Measurements from ENCODE around the gene MT4. TPM values are rescaled to one million over a fixed set of nuclear protein-coding genes. Genes with fewer than 3 reads are reported as not detected.

The MT4 gene
- total RNA-seq, 4 donors from 2014 or later, result not detected

DNA sequence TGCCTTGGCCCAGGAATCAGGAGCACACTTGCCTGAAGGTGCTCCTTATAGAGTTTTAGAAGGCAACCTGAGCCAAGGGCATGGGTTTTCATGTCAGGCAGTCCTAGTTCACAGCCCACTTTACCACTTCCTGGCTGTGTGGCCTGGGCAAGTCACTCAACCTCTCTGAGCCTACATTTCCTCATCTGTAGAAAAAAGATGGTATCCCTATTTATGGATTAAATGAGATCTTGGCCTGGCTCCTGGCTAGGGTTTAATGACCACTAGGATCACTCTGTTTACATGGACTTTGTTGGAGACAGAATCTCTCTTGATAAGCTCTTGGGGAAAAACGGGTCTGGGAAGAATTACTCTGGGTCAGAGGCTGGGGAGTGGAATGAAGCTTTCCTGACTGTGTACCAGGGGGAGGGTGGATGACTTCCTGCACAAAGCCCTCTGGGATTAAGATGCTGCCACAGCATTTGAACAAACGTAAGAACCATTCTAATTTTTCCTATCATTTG is 45.8 kb downstream of the MT4 start:
- H3K4me3 ChIP-seq, result peak overlapping the region in 3 of 4 donors; percentile 59 to 66 (median 66)
- H3K27ac ChIP-seq, result peak overlapping the region; percentile 82 to 95 (median 90)
- DNase-seq, result no peak
- intact Hi-C loops (cut with DNase I), result no loop called here
- no peaks in the 10 kb centered on the region for H3K36me3 ChIP-seq
- H3K9me3 ChIP-seq, result no peaks in the 10 kb centered on the region
- TF ChIP-seq POLR2A (IDR thresholded peaks at IDR 0.05) (no peak), CTCF (IDR thresholded peaks at IDR 0.05) (no peak)
- H3K4me1 ChIP-seq, result peaks cover 35 to 65% (median 46%) of the 10 kb centered on the region in 3 donors
- no peaks in the 10 kb centered on the region for H3K27me3 ChIP-seq
- 41 to 43% methylated on average over 2 of the region's 2 CpGs for WGBS, 2 donors

DNA sequence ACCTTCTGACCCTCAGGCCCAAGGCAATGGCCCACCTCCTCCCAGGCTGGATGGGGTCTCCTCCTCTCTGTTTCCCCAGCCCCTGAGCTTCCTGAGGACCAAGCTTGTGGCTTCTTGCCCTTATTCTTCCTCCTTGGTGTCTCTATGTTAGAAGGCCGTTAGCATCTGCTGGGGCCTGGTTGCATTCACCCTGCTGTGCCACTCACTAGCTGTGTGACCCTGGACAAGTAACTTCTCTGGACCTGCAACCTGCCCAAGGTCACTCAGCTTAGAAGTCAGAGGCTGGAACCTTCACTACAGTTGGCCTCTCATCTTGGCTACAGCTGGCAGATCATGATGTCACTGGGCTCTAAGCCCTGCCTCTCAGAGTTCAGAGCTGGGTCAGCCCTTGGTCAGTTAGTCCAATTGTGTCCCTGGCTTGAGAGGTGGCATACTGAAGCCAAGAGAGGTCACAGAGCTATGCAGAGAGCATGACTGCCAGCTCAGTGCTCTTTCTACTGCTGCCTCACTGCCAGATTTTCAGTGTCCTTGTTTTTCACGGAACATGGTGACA is 46.5 kb downstream of the MT4 start:
- Histone ChIP-seq H3K4me1 (peaks cover 28 to 58% (median 40%) of the 10 kb centered on the region in 3 donors), H3K4me3 (no peak overlapping the region)
- WGBS, 2 donors, result 62 to 86% methylated on average over 1 to 2 of the region's 2 CpGs

DNA sequence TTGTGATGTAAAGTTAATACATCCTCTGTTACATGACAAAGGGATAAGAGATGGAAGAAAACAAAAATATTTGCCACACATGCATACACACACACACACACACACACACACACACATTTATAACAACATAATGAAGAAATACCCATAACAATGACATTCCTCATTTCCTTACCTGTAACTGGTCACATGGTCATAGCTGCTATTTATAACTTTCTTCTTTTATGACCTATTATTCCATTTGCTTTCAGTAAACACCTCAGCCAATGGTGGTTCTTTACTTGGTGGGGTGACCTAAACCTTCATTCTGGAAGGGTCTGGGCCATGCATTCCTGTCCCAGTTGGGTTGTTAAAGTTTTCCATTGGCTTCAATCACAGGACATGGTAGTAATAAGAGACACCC is 48.8 kb downstream of the MT4 start:
- intact Hi-C loops (cut with DNase I), result no loop called here
- Histone ChIP-seq H3K27ac (no peak overlapping the region), H3K36me3 (no peaks in the 10 kb centered on the region), H3K4me3 (no peak overlapping the region), H3K9me3 (no peaks in the 10 kb centered on the region), H3K27me3 (peaks cover 0 to 17% (median 0%) of the 10 kb centered on the region in 4 donors), H3K4me1 (peaks cover 22 to 58% (median 30%) of the 10 kb centered on the region in 3 donors)
- DNase-seq, result no peak
- TF ChIP-seq CTCF (IDR thresholded peaks at IDR 0.05) (no peak), POLR2A (IDR thresholded peaks at IDR 0.05) (no peak)

More for the DNA sequence above, 46.5 kb downstream of the MT4 start:
- no peak for DNase-seq
- H3K36me3 ChIP-seq, result no peaks in the 10 kb centered on the region
- no peaks in the 10 kb centered on the region for H3K9me3 ChIP-seq
- H3K27me3 ChIP-seq, result no peaks in the 10 kb centered on the region
- TF ChIP-seq POLR2A (IDR thresholded peaks at IDR 0.05) (no peak), CTCF (IDR thresholded peaks at IDR 0.05) (no peak)
- intact Hi-C loops (cut with DNase I), result no loop called here
- H3K27ac ChIP-seq, result peak overlapping the region; percentile 82 to 95 (median 90)

GRCh38 chr16:56614549-56614991 is 49.7 kb downstream of the MT4 start:
- Histone ChIP-seq H3K27ac (no peak overlapping the region), H3K27me3 (peaks cover 0 to 19% (median 0%) of the 10 kb centered on the region in 4 donors), H3K4me3 (no peak overlapping the region), H3K36me3 (no peaks in the 10 kb centered on the region), H3K4me1 (peaks cover 22 to 50% (median 26%) of the 10 kb centered on the region in 3 donors), H3K9me3 (no peaks in the 10 kb centered on the region)
- TF ChIP-seq CTCF (IDR thresholded peaks at IDR 0.05) (no peak), POLR2A (IDR thresholded peaks at IDR 0.05) (no peak)
- intact Hi-C loops (cut with DNase I), result no loop called here
- DNase-seq, result no peak

DNA sequence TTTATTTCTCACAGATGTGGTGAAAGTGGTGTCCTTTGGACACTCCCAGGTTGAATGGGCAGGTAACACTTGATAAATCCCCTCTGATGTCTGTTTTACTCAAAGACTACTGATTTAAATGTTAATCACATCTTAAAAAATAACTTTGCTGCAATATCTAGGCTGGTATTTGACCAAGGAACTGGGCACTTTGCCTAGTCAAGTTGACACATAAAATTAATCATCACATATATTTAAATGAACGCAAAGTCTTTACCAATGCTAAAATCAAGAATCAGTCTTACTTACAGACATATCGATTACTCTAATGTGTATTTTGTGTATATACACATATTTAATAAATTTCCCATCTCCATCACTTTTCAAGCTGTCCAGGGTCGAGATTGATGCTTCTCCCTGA is 50.5 kb downstream of the MT4 start:
- H3K27me3 ChIP-seq, result peaks cover 0 to 19% (median 0%) of the 10 kb centered on the region in 4 donors
- H3K27ac ChIP-seq, result no peak overlapping the region
- intact Hi-C loops (cut with DNase I), result no loop called here
- no peak for DNase-seq
- WGBS, 2 donors, result 59 to 68% methylated on average over 3 of the region's 3 CpGs
- H3K4me3 ChIP-seq, result no peak overlapping the region
- no peaks in the 10 kb centered on the region for H3K36me3 ChIP-seq
- H3K4me1 ChIP-seq, result peaks cover 18 to 42% (median 21%) of the 10 kb centered on the region in 3 donors
- H3K9me3 ChIP-seq, result no peaks in the 10 kb centered on the region
- TF ChIP-seq POLR2A (IDR thresholded peaks at IDR 0.05) (no peak), CTCF (IDR thresholded peaks at IDR 0.05) (no peak)

Data from esophagus squamous epithelium (tissue), 5 donors.